ENCODE measurements around the gene SERTAD1. TPM values are rescaled to one million over a fixed set of nuclear protein-coding genes. Genes with fewer than 3 reads are reported as not detected.
A peak's percentile ranks its signal among the peaks of the same experiment; 100 is the strongest.

Gene SERTAD1
- total and polyA plus RNA-seq, 8 donors: 2.6 to 11.9 (median 4.7) TPM

GRCh38 chr19:40400559-40400958 lies 25.2 kb downstream of the SERTAD1 start:
- DNase-seq (no peak), ATAC-seq (no peak), FAIRE-seq (no peak)
- no peaks in the 10 kb centered on the region for H3K27me3 ChIP-seq
- no peak for TF ChIP-seq CTCF (IDR thresholded peaks at IDR 0.05)
- no peak overlapping the region for H3K4me3 ChIP-seq
- no peaks in the 10 kb centered on the region for H3K36me3 ChIP-seq
- intact Hi-C loops (cut with DNase I): no loop called here
- WGBS, 2 donors: 41 to 52% methylated on average over 2 to 3 of the region's 3 CpGs
- H3K27ac ChIP-seq: no peak overlapping the region
- H3K9me3 ChIP-seq: no peaks in the 10 kb centered on the region
- H3K4me1 ChIP-seq: no peaks in the 10 kb centered on the region

GRCh38 chr19:40398417-40399131 lies 27.2 kb downstream of the SERTAD1 start:
- H3K4me3 ChIP-seq: no peak overlapping the region
- H3K27ac ChIP-seq: no peak overlapping the region
- no peaks in the 10 kb centered on the region for H3K4me1 ChIP-seq
- no peaks in the 10 kb centered on the region for H3K36me3 ChIP-seq
- ATAC-seq: peak in 1 of 4 donors; percentile 19
- intact Hi-C loops (cut with DNase I): no loop called here
- 55 to 57% methylated on average over 48 to 49 of the region's 49 CpGs for WGBS, 2 donors
- no peak for FAIRE-seq
- DNase-seq: no peak
- H3K27me3 ChIP-seq: no peaks in the 10 kb centered on the region
- no peak for TF ChIP-seq CTCF (IDR thresholded peaks at IDR 0.05)
- no peaks in the 10 kb centered on the region for H3K9me3 ChIP-seq

- FAIRE-seq: no peak
- intact Hi-C loops (cut with DNase I): no loop called here
- Histone ChIP-seq H3K27ac (no peak overlapping the region), H3K9me3 (no peaks in the 10 kb centered on the region), H3K36me3 (no peaks in the 10 kb centered on the region), H3K4me1 (no peaks in the 10 kb centered on the region), H3K4me3 (no peak overlapping the region), H3K27me3 (no peaks in the 10 kb centered on the region)
- ATAC-seq: no peak
- TF ChIP-seq CTCF (IDR thresholded peaks at IDR 0.05): no peak
- DNase-seq: no peak
- 92% methylated on average over 19 to 22 of the region's 22 CpGs for WGBS, 2 donors
Observed at GRCh38 chr19:40397568-40397906, 28.3 kb downstream of the SERTAD1 start.

DNA sequence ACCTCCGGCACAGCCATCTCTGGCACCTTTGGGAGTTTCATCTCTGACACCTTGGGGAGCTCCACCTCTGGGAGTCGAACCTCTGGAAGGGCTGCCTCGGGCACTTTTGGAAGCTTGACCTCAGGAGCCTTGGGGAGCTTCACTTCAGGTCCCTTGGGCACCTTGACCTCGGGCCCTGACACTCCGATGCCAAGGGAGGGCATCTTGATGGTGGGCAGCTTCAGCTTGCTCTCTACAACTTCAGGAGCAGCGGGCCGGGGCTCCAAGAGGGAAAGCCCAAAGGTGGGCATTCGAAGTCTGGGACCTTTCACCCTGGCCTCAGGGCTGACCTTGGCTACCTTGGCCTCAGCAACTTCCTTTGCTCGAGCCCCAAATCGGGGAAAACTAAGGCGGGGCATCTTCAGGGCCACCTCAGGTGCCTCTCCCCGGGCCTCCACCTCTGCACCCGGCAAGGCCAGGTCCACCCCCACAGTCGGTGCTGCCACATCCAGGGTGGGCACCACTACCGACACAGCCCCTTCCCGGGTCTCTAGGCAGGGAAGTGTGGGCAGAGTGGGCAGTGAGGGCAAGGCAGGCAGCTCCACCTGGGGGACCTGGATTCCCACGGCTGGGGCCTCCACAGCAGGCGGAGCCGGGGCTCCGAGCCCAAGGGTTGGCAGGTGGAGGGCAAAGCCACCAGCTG lies 28.8 kb downstream of the SERTAD1 start:
- no peaks in the 10 kb centered on the region for H3K36me3 ChIP-seq
- intact Hi-C loops (cut with DNase I): no loop called here
- H3K27me3 ChIP-seq: no peaks in the 10 kb centered on the region
- no peak overlapping the region for H3K27ac ChIP-seq
- DNase-seq: no peak
- no peaks in the 10 kb centered on the region for H3K9me3 ChIP-seq
- FAIRE-seq: no peak
- no peak overlapping the region for H3K4me3 ChIP-seq
- H3K4me1 ChIP-seq: no peaks in the 10 kb centered on the region
- WGBS, 2 donors: 76 to 81% methylated on average over 16 to 20 of the region's 20 CpGs
- no peak for TF ChIP-seq CTCF (IDR thresholded peaks at IDR 0.05)
- no peak for ATAC-seq

GRCh38 chr19:40395956-40396355 lies 29.8 kb downstream of the SERTAD1 start:
- Histone ChIP-seq H3K4me1 (no peaks in the 10 kb centered on the region), H3K36me3 (no peaks in the 10 kb centered on the region), H3K27me3 (no peaks in the 10 kb centered on the region), H3K4me3 (no peak overlapping the region), H3K9me3 (no peaks in the 10 kb centered on the region), H3K27ac (no peak overlapping the region)
- DNase-seq: no peak
- no peak for FAIRE-seq
- 69 to 82% methylated on average over 14 of the region's 14 CpGs for WGBS, 2 donors
- TF ChIP-seq CTCF (IDR thresholded peaks at IDR 0.05): no peak
- ATAC-seq: no peak
- intact Hi-C loops (cut with DNase I): no loop called here

Data from pancreas (tissue), 10 donors.